Suprapubic skin (tissue), 4 donors: ENCODE data around the gene JMJD4.

Experiments used
- CTCF ChIP-seq, 2 donors: fragments of 200-600 bp in 1 of 2; fragments of 450-650 bp in 1 of 2; sonication (generic) in 1 of 2; IDR thresholded peaks; one replicate each; pipeline ENCODE4 v1.5.1; 2016 to 2019; ENCODE audit warnings: antibody characterized with exemption in 2 of 2, mild to moderate bottlenecking in 1 of 2, moderate library complexity in 1 of 2
- EP300 ChIP-seq: sonication (generic); formaldehyde crosslinking; IDR thresholded peaks from one replicate; pipeline ENCODE4 v1.6.1; 2017; ENCODE audit warnings: antibody characterized with exemption
- POLR2A ChIP-seq, 2 donors: fragments of 450-650 bp; IDR thresholded peaks; one replicate each; pipeline ENCODE4 v1.6.1; 2017; ENCODE audit warnings: antibody characterized with exemption in 2 of 2, mild to moderate bottlenecking in 2 of 2, moderate library complexity in 2 of 2
- POLR2AphosphoS5 ChIP-seq, 3 donors: sonication (generic); formaldehyde crosslinking; IDR thresholded peaks; one replicate each; pipeline ENCODE4 v1.6.1; 2017; ENCODE audit warnings: antibody characterized with exemption in 3 of 3

GRCh38 chr1:227728892-227729143 is 6.3 kb downstream of the JMJD4 start:
- TF ChIP-seq POLR2A (IDR thresholded peaks at IDR 0.05) (no peak), POLR2AphosphoS5 (IDR thresholded peaks at IDR 0.05) (no peak), CTCF (IDR thresholded peaks at IDR 0.05) (no peak), EP300 (no peak)
